Esophagus squamous epithelium (tissue), 4 donors: ENCODE measurements around the gene CCNL2.

Experiments used
- POLR2A ChIP-seq, 4 donors: fragments of 450-650 bp; IDR thresholded peaks; one replicate each; pipeline ENCODE4 v1.6.1; 2017; ENCODE audit warnings: antibody characterized with exemption in 4 of 4, mild to moderate bottlenecking in 4 of 4, moderate library complexity in 3 of 4
- TF ChIP-seq, protein P1 (sequence below), 6 experiments: fragments of 450-650 bp in 4 of 6; fragments of 200-600 bp in 2 of 6; sonication (generic) in 2 of 6; IDR thresholded peaks; one replicate each; pipeline ENCODE4 v1.5.1; 2016 to 2019; ENCODE audit warnings: antibody characterized with exemption in 6 of 6, mild to moderate bottlenecking in 4 of 6, moderate library complexity in 4 of 6

GRCh38 chr1:1442069-1442770 is 43.1 kb upstream of the CCNL2 start:
- no peak for TF ChIP-seq POLR2A (IDR thresholded peaks at IDR 0.05)
- TF ChIP-seq, protein P1, sequence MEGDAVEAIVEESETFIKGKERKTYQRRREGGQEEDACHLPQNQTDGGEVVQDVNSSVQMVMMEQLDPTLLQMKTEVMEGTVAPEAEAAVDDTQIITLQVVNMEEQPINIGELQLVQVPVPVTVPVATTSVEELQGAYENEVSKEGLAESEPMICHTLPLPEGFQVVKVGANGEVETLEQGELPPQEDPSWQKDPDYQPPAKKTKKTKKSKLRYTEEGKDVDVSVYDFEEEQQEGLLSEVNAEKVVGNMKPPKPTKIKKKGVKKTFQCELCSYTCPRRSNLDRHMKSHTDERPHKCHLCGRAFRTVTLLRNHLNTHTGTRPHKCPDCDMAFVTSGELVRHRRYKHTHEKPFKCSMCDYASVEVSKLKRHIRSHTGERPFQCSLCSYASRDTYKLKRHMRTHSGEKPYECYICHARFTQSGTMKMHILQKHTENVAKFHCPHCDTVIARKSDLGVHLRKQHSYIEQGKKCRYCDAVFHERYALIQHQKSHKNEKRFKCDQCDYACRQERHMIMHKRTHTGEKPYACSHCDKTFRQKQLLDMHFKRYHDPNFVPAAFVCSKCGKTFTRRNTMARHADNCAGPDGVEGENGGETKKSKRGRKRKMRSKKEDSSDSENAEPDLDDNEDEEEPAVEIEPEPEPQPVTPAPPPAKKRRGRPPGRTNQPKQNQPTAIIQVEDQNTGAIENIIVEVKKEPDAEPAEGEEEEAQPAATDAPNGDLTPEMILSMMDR (IDR thresholded peaks at IDR 0.05) = no peak
